HG02588 (cell line): ENCODE measurements around the gene APEH.
A peak's percentile ranks its signal among the peaks of the same experiment; 100 is the strongest.
"Not testable (repeated sequence)": the region's sequence is repeated elsewhere in the genome, so short reads cannot be mapped to it uniquely, and the experiment has no call there.

Experiments used
- ATAC-seq: cut with Tn5 transposase; IDR thresholded peaks from one replicate; pipeline ENCODE4 v1.9.1; 2021; ENCODE audit warnings: mild to moderate bottlenecking, moderate library complexity; ENCODE audit not compliant: unreplicated experiment

The APEH gene

GRCh38 chr3:49667701-49668413, 6.3 kb upstream of the APEH start:
- ATAC-seq: no peak

- ATAC-seq: no peak
Measured at GRCh38 chr3:49668414-49668797, 5.7 kb upstream of the APEH start.

GRCh38 chr3:49668861-49669260, 5.3 kb upstream of the APEH start:
- no peak for ATAC-seq

- no peak for ATAC-seq
Measured at GRCh38 chr3:49669352-49669751, 4.8 kb upstream of the APEH start.

GRCh38 chr3:49670940-49671290, 3.2 kb upstream of the APEH start:
- no peak for ATAC-seq

GRCh38 chr3:49671291-49672288, 2.6 kb upstream of the APEH start:
- ATAC-seq: no peak

GRCh38 chr3:49673121-49673714, 933 bp upstream of the APEH start:
- no peak for ATAC-seq

- peak; percentile 19 for ATAC-seq
Measured at GRCh38 chr3:49674497-49674983, 389 bp downstream of the APEH start.

GRCh38 chr3:49675912-49676311, 1.8 kb downstream of the APEH start:
- no peak for ATAC-seq

GRCh38 chr3:49680493-49681231, 6.5 kb downstream of the APEH start:
- no peak for ATAC-seq

GRCh38 chr3:49681232-49681522, 7.0 kb downstream of the APEH start:
- ATAC-seq: no peak

- ATAC-seq: no peak
Measured at GRCh38 chr3:49681543-49681942, 7.4 kb downstream of the APEH start.

- no peak for ATAC-seq
Measured at GRCh38 chr3:49683162-49683561, 9.0 kb downstream of the APEH start.

- ATAC-seq: not testable (repeated sequence)
Measured at GRCh38 chr3:49684453-49684852, 10.3 kb downstream of the APEH start.

GRCh38 chr3:49685103-49685502, 11.0 kb downstream of the APEH start:
- ATAC-seq: not testable (repeated sequence)

GRCh38 chr3:49685846-49686245, 11.7 kb downstream of the APEH start:
- ATAC-seq: not testable (repeated sequence)

- not testable (repeated sequence) for ATAC-seq
Measured at GRCh38 chr3:49686346-49686745, 12.2 kb downstream of the APEH start.

- ATAC-seq: not testable (repeated sequence)
Measured at GRCh38 chr3:49686769-49687423, 12.7 kb downstream of the APEH start.

GRCh38 chr3:49687424-49687795, 13.3 kb downstream of the APEH start:
- not testable (repeated sequence) for ATAC-seq

GRCh38 chr3:49688338-49689045, 14.3 kb downstream of the APEH start:
- peak; percentile 5 for ATAC-seq
